ENCODE results near the gene TYSND1. TPM values are rescaled to one million over a fixed set of nuclear protein-coding genes. Genes with fewer than 3 reads are reported as not detected.

Gene TYSND1
- polyA plus RNA-seq, 3 donors, result 8.6 to 11.2 (median 11.2) TPM

DNA sequence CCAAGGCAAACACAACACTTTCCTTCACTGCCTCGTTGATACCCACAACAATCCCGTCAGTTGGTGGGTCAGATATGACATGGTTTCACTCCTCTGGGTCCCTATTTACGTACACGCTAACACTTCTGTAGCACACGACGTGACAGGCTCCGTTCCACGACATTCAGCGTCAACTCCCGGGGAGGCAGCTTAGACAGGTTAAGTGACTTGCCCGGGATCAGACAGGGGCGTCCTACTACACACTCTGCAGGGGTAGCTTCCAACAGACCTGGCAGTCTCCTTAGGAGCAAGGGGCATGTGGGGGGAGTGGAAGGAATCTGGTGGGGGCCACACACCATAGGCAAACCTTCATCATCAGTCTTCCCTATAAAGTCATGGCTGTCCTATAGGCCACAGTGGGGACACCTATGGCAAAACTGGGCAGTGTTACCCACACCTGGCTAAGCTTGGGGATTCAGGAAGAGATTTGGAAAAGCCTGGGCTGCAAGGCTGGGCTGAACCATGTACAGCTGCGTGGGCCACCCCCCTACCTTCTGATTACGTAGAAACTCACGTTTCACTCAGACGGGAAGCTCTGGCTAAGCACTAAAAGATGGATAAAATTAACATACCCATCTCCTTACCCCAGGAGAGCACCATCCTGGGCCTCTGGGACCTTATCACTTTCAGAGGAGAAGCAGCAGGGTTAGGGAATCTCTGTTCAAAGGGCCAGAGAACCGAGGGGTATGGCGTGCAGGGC lies 2.0 kb downstream of the TYSND1 start:
- Histone ChIP-seq H3K9me3 (replicated peaks in 1 of 2; ENCODE audit: control insufficient read depth in 1 of 2, insufficient read depth in 1 of 2, low read length in 2 of 2) (no peaks in the 10 kb centered on the region), H3K27ac (ENCODE audit: low read depth in 1 of 2, low read length in 2 of 2) (no peak overlapping the region), H3K79me2 (ENCODE audit: insufficient read depth, low read length) (peaks cover 28% of the 10 kb centered on the region), H2AFZ (ENCODE audit: insufficient read depth, low read depth, low read length, poor library complexity, severe bottlenecking) (no peak overlapping the region), H4K20me1 (ENCODE audit: insufficient read depth, low read length) (peaks cover 29% of the 10 kb centered on the region), H3K36me3 (replicated peaks in 1 of 2; ENCODE audit: control insufficient read depth in 1 of 2, insufficient read depth in 2 of 2, low read length in 2 of 2) (peaks cover 5 to 20% of the 10 kb centered on the region in 2 donors), H3K4me3 (replicated peaks in 1 of 3; ENCODE audit: low read depth in 2 of 3, low read length in 3 of 3) (peak overlapping the region in 1 of 3 experiments; percentile 81), H3K4me1 (ENCODE audit: control insufficient read depth in 1 of 2, insufficient read depth in 2 of 2, low read length in 2 of 2) (peaks cover 15 to 29% of the 10 kb centered on the region in 2 donors), H3K27me3 (ENCODE audit: control insufficient read depth in 2 of 2, insufficient read depth in 2 of 2, low read length in 2 of 2) (no peaks in the 10 kb centered on the region), H3K9ac (ENCODE audit: insufficient read depth, low read length, poor library complexity, severe bottlenecking) (no peak overlapping the region), H3K4me2 (replicated peaks; ENCODE audit: extremely low read depth, low read length, poor library complexity, severe bottlenecking) (peak overlapping the region; percentile 98)
- Mint-ChIP-seq H3K4me1 (peaks cover 17% of the 10 kb centered on the region), H3K4me3 (peak overlapping the region; percentile 86 to 92), H3K27ac (no peak overlapping the region), H3K27me3 (ENCODE audit: low read depth in 3 of 3) (peaks cover 0 to 3% (median 1%) of the 10 kb centered on the region in 3 donors), H3K9me3 (no peaks in the 10 kb centered on the region), H3K36me3 (peaks cover 18 to 45% of the 10 kb centered on the region in 2 donors)
- intact Hi-C loops (cut with micrococcal nuclease), result loop anchor here in 1 of 2 donors (10.0 kb wide), 1 partner anchor 260 kb away; the partner anchor contains the start of gene EIF4EBP2
- DNase-seq, result no peak
- 87% methylated on average over 12 of the region's 18 CpGs for WGBS (ENCODE audit: insufficient coverage)
- TF ChIP-seq, protein P1, sequence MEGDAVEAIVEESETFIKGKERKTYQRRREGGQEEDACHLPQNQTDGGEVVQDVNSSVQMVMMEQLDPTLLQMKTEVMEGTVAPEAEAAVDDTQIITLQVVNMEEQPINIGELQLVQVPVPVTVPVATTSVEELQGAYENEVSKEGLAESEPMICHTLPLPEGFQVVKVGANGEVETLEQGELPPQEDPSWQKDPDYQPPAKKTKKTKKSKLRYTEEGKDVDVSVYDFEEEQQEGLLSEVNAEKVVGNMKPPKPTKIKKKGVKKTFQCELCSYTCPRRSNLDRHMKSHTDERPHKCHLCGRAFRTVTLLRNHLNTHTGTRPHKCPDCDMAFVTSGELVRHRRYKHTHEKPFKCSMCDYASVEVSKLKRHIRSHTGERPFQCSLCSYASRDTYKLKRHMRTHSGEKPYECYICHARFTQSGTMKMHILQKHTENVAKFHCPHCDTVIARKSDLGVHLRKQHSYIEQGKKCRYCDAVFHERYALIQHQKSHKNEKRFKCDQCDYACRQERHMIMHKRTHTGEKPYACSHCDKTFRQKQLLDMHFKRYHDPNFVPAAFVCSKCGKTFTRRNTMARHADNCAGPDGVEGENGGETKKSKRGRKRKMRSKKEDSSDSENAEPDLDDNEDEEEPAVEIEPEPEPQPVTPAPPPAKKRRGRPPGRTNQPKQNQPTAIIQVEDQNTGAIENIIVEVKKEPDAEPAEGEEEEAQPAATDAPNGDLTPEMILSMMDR (IDR thresholded peaks at IDR 0.05), result no peak

DNA sequence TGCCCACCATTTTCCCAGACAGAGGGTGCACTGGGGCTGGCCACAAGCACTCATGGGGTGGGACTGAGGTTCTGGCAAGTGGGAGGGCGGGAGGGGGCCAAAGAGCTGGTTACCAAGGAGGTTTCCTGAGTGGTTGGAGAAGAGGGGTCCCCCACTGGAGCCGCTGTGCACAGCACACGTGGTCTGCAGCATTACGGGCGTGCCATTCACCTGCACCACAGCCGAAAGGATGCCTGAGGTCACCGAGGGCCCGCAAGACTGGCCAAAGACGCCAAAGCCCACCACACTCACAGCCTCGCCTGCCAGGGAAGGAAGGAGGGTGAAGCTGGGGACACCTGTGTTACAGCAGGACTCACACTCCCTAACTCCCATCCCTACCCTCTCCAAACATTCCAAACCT lies 3.9 kb downstream of the TYSND1 start:
- no peaks in the 10 kb centered on the region for H3K27me3 ChIP-seq (ENCODE audit: control insufficient read depth in 2 of 2, insufficient read depth in 2 of 2, low read length in 2 of 2)
- peaks cover 23% of the 10 kb centered on the region for H4K20me1 ChIP-seq (ENCODE audit: insufficient read depth, low read length)
- H3K4me3 Mint-ChIP-seq, result no peak overlapping the region
- no peak overlapping the region for H3K27ac ChIP-seq (ENCODE audit: low read depth in 1 of 2, low read length in 2 of 2)
- H3K4me1 ChIP-seq (ENCODE audit: control insufficient read depth in 1 of 2, insufficient read depth in 2 of 2, low read length in 2 of 2), result peaks cover 15 to 29% of the 10 kb centered on the region in 2 donors
- H3K4me1 Mint-ChIP-seq, result peaks cover 17% of the 10 kb centered on the region
- H3K36me3 Mint-ChIP-seq, result peaks cover 23 to 41% of the 10 kb centered on the region in 2 donors
- peaks cover 16% of the 10 kb centered on the region for H3K79me2 ChIP-seq (ENCODE audit: insufficient read depth, low read length)
- intact Hi-C loops (cut with micrococcal nuclease), result loop anchor here in 1 of 2 donors (10.0 kb wide), 1 partner anchor 262 kb away; the partner anchor contains the start of gene EIF4EBP2
- no peak for DNase-seq
- H3K4me3 ChIP-seq (replicated peaks in 1 of 3; ENCODE audit: low read depth in 2 of 3, low read length in 3 of 3), result no peak overlapping the region
- H3K9me3 ChIP-seq (replicated peaks in 1 of 2; ENCODE audit: control insufficient read depth in 1 of 2, insufficient read depth in 1 of 2, low read length in 2 of 2), result no peaks in the 10 kb centered on the region
- peaks cover 0 to 3% (median 1%) of the 10 kb centered on the region in 3 donors for H3K27me3 Mint-ChIP-seq (ENCODE audit: low read depth in 3 of 3)
- no peaks in the 10 kb centered on the region for H3K9me3 Mint-ChIP-seq
- no peak overlapping the region for H3K9ac ChIP-seq (ENCODE audit: insufficient read depth, low read length, poor library complexity, severe bottlenecking)
- H2AFZ ChIP-seq (ENCODE audit: insufficient read depth, low read depth, low read length, poor library complexity, severe bottlenecking), result no peak overlapping the region
- no peak overlapping the region for H3K4me2 ChIP-seq (replicated peaks; ENCODE audit: extremely low read depth, low read length, poor library complexity, severe bottlenecking)
- H3K27ac Mint-ChIP-seq, result peak overlapping the region in 1 of 7 donors; percentile 57
- peaks cover 3 to 20% of the 10 kb centered on the region in 2 donors for H3K36me3 ChIP-seq (replicated peaks in 1 of 2; ENCODE audit: control insufficient read depth in 1 of 2, insufficient read depth in 2 of 2, low read length in 2 of 2)
- TF ChIP-seq, protein P1 (IDR thresholded peaks at IDR 0.05), result no peak
- WGBS (ENCODE audit: insufficient coverage), result 90% methylated on average over 2 of the region's 10 CpGs
